H1 (cell line): ENCODE results near the gene HSD17B1. TPM values are rescaled to one million over a fixed set of nuclear protein-coding genes. Genes with fewer than 3 reads are reported as not detected.

Experiments used
- ATF2 ChIP-seq: IDR thresholded peaks from 2 replicates; pipeline ENCODE4 v1.6.1; 2012; ENCODE audit warnings: low read length, inconsistent platforms
- BACH1 ChIP-seq: IDR thresholded peaks from 2 replicates; pipeline ENCODE4 v1.6.1; 2012; ENCODE audit warnings: low read length, improper control_type of control experiment
- CBX8 ChIP-seq: fragments of 300-800, 300-1000 bp; sonication (generic); IDR thresholded peaks from 2 replicates; pipeline ENCODE4 v1.7.1; 2016; ENCODE audit warnings: low read depth, low read length, borderline replicate concordance
- CTBP2 ChIP-seq: IDR thresholded peaks from 2 replicates; pipeline ENCODE4 v1.7.0; 2011; ENCODE audit warnings: borderline replicate concordance, mild to moderate bottlenecking, moderate library complexity, mixed read lengths, low read length; ENCODE audit not compliant: insufficient read depth, insufficient read length
- E2F6 ChIP-seq: IDR thresholded peaks from 2 replicates; pipeline ENCODE4 v1.6.1; 2012; ENCODE audit warnings: inconsistent platforms
- FOSL1 ChIP-seq: IDR thresholded peaks from 2 replicates; pipeline ENCODE4 v1.6.1; 2011; ENCODE audit warnings: mild to moderate bottlenecking, low read depth, low read length, moderate library complexity; ENCODE audit not compliant: insufficient read depth
- HDAC6 ChIP-seq: IDR thresholded peaks from one replicate; pipeline ENCODE4 v1.7.1; 2012; ENCODE audit warnings: low read depth, mild to moderate bottlenecking, inconsistent platforms, low read length, moderate library complexity
- JUND ChIP-seq: IDR thresholded peaks from 2 replicates; pipeline ENCODE4 v1.6.1; 2011; ENCODE audit warnings: mild to moderate bottlenecking, improper control_type of control experiment, low read length
- MAFK ChIP-seq: IDR thresholded peaks from 2 replicates; pipeline ENCODE4 v1.6.1; 2012; ENCODE audit warnings: low read depth, mild to moderate bottlenecking, improper control_type of control experiment, low read length
- TBP ChIP-seq: IDR thresholded peaks from 2 replicates; pipeline ENCODE4 v1.6.1; 2011; ENCODE audit warnings: low read depth, low read length, improper control_type of control experiment
- polyA plus RNA-seq, 7 experiments: library from polyadenylated mRNA; depleted of rRNA in 3 of 7; stranded (reverse) in 5 of 7; unstranded in 2 of 7; fragments of >200 nt in 5 of 7; fragments of 200-250 nt in 2 of 7; gene quantifications; 1 replicate in 5 of 7; 2 replicates in 1 of 7; 4 replicates in 1 of 7; pipeline versions ENCODE4 v1.2.1 to v1.2.3, GENCODE V29; 2011 to 2013; ENCODE audit warnings: missing spikeins in 2 of 7, mixed read lengths in 2 of 7
- total RNA-seq: library from RNA; stranded (reverse); fragmentation: NEBNext Ultra II Directional; extraction: Animal tissue kit (Norgen Biotek cat#: 25700); gene quantifications from 2 replicates; pipeline ENCODE4 v1.2.1, GENCODE V29; 2021

HSD17B1 gene
- total and polyA plus RNA-seq, 2 of the 8 experiments (the other 6 are each of a cell fraction or from before 2014, with no cell fraction given), result 0.88 to 1.0 TPM

GRCh38 chr17:42590886-42591285 is 38.2 kb downstream of the HSD17B1 start (continued):
- no peak for TF ChIP-seq ATF2
- no peak for TF ChIP-seq TBP
- TF ChIP-seq FOSL1, result no peak
- no peak for TF ChIP-seq JUND
- TF ChIP-seq E2F6, result no peak
- TF ChIP-seq BACH1, result no peak
- TF ChIP-seq CBX8, result no peak
- TF ChIP-seq HDAC6, result no peak
- TF ChIP-seq CTBP2, result no peak
- no peak for TF ChIP-seq MAFK
